Stimulated activated CD8-positive, alpha-beta memory T cell treated with anti-CD3 and anti-CD28 coated beads, Interleukin-4, amount 100 ng/mL, for 48 hours (primary cell): Measurements from ENCODE around the gene CT45A10.
"Not testable (repeated sequence)": the region's sequence is repeated elsewhere in the genome, so short reads cannot be mapped to it uniquely, and the experiment has no call there.

Source experiments
- DNase-seq: peaks from one replicate; pipeline ENCODE4 v3.0.0-alpha.2; 2020

Gene CT45A10

DNA sequence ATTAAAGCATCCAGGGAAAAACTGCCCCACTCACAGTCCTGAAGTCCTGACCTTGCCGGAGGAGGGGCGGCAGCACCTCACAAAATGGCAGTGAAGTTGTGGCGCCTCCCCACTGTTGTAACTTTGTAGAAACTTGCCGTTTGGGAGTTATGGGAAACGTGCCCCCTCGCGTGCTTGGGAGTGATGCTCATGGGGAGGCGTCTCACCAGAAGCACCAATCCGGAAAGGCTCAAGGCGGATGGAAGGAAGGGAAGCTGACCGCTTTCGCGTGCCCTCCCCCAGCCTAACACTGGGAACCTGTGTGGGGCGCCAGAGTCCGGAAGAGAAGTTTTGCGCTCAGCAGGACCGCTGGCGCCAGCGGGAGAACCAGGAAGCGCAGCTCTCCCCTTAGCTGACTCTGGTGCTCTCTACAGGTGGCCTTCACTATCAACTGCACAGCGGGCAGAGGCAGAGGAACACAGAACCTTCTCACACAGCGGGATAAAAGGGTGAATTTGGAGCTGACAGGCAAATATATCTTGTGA lies at the start of gene CT45A10, which contains the start of gene SAGE1:
TSS of gene CT45A10 (minus strand) at position 151 of the 524 bp plus-strand sequence. CDS start 8,100 bp downstream, outside the sequence.
TSS of gene SAGE1 (plus strand) at position 423 of the 524 bp plus-strand sequence. CDS start 2,527 bp downstream, outside the sequence.
- no peak for DNase-seq

DNA sequence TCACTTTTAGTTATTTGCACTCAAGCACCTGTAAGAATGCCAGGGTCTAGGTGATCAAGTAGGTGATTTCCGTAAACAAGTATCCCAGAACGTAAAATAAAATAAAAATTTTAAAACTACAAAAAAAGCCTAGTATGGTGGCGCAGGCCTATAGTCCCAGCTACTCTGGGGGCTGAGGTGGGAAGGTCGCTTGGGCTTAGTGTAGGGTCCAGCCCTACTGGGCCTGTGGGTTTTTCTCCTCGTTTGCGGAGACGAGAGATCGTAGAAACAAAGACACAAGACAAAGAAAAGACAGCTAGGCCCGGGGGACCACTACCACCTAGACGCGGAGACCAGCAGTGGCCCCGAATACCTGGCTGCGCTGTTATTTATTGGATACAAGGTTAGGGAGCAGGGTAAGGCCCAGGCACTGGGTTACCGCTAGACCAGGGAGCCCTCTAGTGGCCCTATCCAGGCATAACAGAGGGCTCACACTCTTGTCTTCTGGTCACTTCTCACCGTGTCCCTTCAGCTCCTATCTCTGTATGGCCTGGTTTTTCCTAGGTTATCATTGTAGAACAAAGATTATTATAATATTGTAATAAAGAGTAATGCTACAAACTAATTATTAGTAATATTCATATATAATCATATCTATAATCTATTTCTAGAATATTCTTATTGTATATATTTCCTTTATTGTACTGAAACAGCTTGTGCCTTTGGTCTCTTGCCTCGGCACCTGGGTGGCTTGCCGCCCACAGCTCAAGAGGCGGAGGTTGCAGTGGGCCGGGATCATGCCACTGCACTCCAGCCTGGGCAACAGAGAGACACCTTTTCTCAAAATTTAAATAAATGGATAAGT lies 38.6 kb upstream of the CT45A10 start:
- peak; percentile 59 for DNase-seq

DNA sequence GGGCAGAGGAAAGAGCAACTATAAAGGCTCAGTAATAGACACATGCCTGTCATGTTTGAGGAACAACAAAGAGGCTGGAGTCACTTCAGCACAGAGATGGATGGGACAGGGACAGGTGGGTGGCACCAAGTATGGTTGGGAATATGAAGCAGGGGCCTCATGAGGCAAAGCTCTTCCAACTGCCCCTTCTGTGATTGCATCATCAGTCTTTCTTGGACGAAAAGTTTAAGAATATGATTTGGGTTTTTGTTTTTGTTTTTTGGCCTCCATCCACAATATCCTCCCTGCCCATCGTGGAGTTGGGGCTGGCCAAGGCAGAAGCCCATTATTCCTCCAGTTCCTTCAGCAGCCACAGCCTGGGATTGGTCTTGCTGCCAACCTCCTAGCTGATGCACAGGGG lies 34.7 kb upstream of the CT45A10 start:
- DNase-seq, result no peak

GRCh38 chrX:135923353-135923752 lies 30.1 kb upstream of the CT45A10 start:
- DNase-seq, result no peak

GRCh38 chrX:135920516-135920915 lies 27.3 kb upstream of the CT45A10 start:
- not testable (repeated sequence) for DNase-seq

GRCh38 chrX:135914404-135914803 lies 21.2 kb upstream of the CT45A10 start:
- no peak for DNase-seq

GRCh38 chrX:135910251-135910650 lies 17.0 kb upstream of the CT45A10 start:
- DNase-seq, result no peak

GRCh38 chrX:135892781-135893180 lies 463 bp downstream of the CT45A10 start:
- DNase-seq, result no peak

- no peak for DNase-seq
Measured at GRCh38 chrX:135890087-135890585, 3.1 kb downstream of the CT45A10 start.

- DNase-seq, result peak; percentile 70
Measured at GRCh38 chrX:135888976-135889375, 4.3 kb downstream of the CT45A10 start.

GRCh38 chrX:135888230-135888629 lies 5.0 kb downstream of the CT45A10 start:
- not testable (repeated sequence) for DNase-seq

GRCh38 chrX:135882741-135883140 lies 10.5 kb downstream of the CT45A10 start:
- not testable (repeated sequence) for DNase-seq

DNA sequence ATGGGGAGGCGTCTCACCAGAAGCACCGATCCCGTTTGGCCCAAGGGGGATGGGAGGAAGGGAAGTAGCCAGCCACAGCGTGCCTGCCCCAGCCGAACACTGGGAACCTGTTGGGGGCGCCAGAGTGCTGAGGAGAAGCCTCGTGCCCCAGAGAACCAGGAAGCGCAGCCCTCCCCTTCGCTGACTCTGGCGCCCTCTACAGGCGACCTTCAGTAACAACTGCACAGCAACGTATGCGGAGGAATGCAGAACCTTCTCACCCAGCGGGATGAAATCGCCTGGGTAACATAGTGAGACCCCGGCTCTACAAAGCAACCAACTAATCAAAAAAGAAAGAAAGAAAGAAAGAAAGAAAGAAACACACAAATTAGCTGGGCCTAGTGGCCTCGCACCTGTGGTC lies 21.5 kb downstream of the CT45A10 start, which contains the start of gene CT45A9:
TSS of gene CT45A9 (minus strand) at position 101 of the 400 bp plus-strand sequence. CDS start 3,751 bp downstream, outside the sequence.
- DNase-seq, result not testable (repeated sequence)

DNA sequence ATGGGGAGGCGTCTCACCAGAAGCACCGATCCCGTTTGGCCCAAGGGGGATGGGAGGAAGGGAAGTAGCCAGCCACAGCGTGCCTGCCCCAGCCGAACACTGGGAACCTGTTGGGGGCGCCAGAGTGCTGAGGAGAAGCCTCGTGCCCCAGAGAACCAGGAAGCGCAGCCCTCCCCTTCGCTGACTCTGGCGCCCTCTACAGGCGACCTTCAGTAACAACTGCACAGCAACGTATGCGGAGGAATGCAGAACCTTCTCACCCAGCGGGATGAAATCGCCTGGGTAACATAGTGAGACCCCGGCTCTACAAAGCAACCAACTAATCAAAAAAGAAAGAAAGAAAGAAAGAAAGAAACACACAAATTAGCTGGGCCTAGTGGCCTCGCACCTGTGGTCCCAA lies 38.8 kb downstream of the CT45A10 start, which contains the start of gene CT45A8:
TSS of gene CT45A8 (minus strand) at position 101 of the 400 bp plus-strand sequence. CDS start 3,755 bp downstream, outside the sequence.
- DNase-seq, result not testable (repeated sequence)

DNA sequence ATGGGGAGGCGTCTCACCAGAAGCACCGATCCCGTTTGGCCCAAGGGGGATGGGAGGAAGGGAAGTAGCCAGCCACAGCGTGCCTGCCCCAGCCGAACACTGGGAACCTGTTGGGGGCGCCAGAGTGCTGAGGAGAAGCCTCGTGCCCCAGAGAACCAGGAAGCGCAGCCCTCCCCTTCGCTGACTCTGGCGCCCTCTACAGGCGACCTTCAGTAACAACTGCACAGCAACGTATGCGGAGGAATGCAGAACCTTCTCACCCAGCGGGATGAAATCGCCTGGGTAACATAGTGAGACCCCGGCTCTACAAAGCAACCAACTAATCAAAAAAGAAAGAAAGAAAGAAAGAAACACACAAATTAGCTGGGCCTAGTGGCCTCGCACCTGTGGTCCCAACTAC lies 56.1 kb downstream of the CT45A10 start, which contains the start of gene CT45A7:
TSS of gene CT45A7 (minus strand) at position 101 of the 400 bp plus-strand sequence. CDS start 3,747 bp downstream, outside the sequence.
- not testable (repeated sequence) for DNase-seq
